Spinal cord (tissue), 10 donors: ENCODE measurements around the gene POLL. TPM values are rescaled to one million over a fixed set of nuclear protein-coding genes. Genes with fewer than 3 reads are reported as not detected.
A peak's percentile ranks its signal among the peaks of the same experiment; 100 is the strongest.

Experiments used
- DNase-seq, 6 donors: peaks; one replicate each; pipeline versions ENCODE4 v3.0.0 to v3.0.0-alpha.2; 2013 to 2015; ENCODE audit warnings: low spot score in 6 of 6, low read depth in 4 of 6
- H3K27ac ChIP-seq: one replicate; pipeline ENCODE4 v1.5.1; 2013; ENCODE audit warnings: low read depth, low read length, control low read depth
- H3K27me3 ChIP-seq: one replicate; pipeline ENCODE4 v1.6.1; 2013; ENCODE audit warnings: low read length; ENCODE audit not compliant: control insufficient read depth, insufficient read depth
- H3K36me3 ChIP-seq: one replicate; pipeline ENCODE4 v1.6.1; 2013; ENCODE audit warnings: low read length; ENCODE audit not compliant: control insufficient read depth, insufficient read depth
- H3K4me1 ChIP-seq: one replicate; pipeline ENCODE4 v1.6.1; 2013; ENCODE audit warnings: low read length; ENCODE audit not compliant: control insufficient read depth, insufficient read depth
- H3K4me3 ChIP-seq: one replicate; pipeline ENCODE4 v1.5.1; 2013; ENCODE audit warnings: low read depth, low read length, control low read depth
- H3K9me3 ChIP-seq: one replicate; pipeline ENCODE4 v1.6.1; 2013; ENCODE audit warnings: low read length; ENCODE audit not compliant: control insufficient read depth, insufficient read depth
- WGBS: methylation state at CpG from one replicate; pipeline ENCODE4 v1.1.5; 2013; ENCODE audit warnings: missing lambda C conversion rate; ENCODE audit not compliant: insufficient coverage; 5-methylcytosine and 5-hydroxymethylcytosine counted together
- polyA plus RNA-seq, 2 donors: library from polyadenylated mRNA; unstranded; fragments of 120-200 nt; gene quantifications; one replicate each; pipeline ENCODE4 v1.2.1, GENCODE V29; 2013; ENCODE audit not compliant: insufficient read length in 2 of 2
- small RNA-seq: library from RNA; depleted of rRNA; stranded (forward); fragments of <200 nt; gene quantifications from one replicate; pipeline ENCODE3, GENCODE V24; 2014; ENCODE audit warnings: low replicate concordance
- total RNA-seq, 2 donors: library from RNA; depleted of rRNA in 1 of 2; stranded (reverse); fragments of 120-200 nt in 1 of 2; fragments of >200 nt in 1 of 2; gene quantifications; one replicate each; pipeline versions ENCODE4 v1.2.3 to v1.2.4, GENCODE V29; 2013 to 2014
- donor health status: healthy.

Gene POLL
- total and polyA plus RNA-seq, 4 donors, result 6.7 to 35.6 (median 20.6) TPM

- WGBS, result 82% methylated on average over 2 of the region's 2 CpGs
- H3K4me3 ChIP-seq, result no peak overlapping the region
- H3K9me3 ChIP-seq, result no peaks in the 10 kb centered on the region
- no peak overlapping the region for H3K27ac ChIP-seq
- H3K36me3 ChIP-seq, result peaks cover 16% of the 10 kb centered on the region
- no peaks in the 10 kb centered on the region for H3K4me1 ChIP-seq
- DNase-seq, result peak in 1 of 6 donors; percentile 20
- no peaks in the 10 kb centered on the region for H3K27me3 ChIP-seq
These were observed 49.6 kb downstream of the POLL start for GRCh38 chr10:101538446-101538845.

GRCh38 chr10:101536800-101537199 lies 51.3 kb downstream of the POLL start:
- no peak overlapping the region for H3K27ac ChIP-seq
- H3K4me1 ChIP-seq, result no peaks in the 10 kb centered on the region
- H3K27me3 ChIP-seq, result no peaks in the 10 kb centered on the region
- peaks cover 17% of the 10 kb centered on the region for H3K36me3 ChIP-seq
- H3K9me3 ChIP-seq, result no peaks in the 10 kb centered on the region
- no peak overlapping the region for H3K4me3 ChIP-seq
- DNase-seq, result peak in 1 of 6 donors; percentile 31

DNA sequence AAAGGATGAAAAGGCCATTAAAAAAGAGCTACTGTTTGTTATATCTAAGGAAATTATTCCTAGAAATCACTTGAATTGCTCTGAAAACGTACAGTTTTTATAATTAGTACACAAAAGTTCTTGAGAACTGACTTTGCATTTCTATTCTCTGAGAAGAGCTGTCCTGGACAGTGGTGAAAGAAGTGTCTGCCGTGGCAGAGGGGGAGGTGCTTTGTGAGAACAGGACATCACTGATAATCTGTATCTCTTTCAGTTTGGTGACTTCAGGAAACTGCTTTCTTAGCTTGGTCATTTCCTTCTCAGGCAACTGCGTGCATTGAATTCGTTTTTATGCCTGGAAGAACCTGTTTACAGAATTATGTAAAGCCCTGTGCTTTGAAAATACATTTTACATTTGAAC lies 52.1 kb downstream of the POLL start:
- WGBS, result 38% methylated on average over 1 of the region's 4 CpGs
- Histone ChIP-seq H3K36me3 (peaks cover 17% of the 10 kb centered on the region), H3K4me1 (no peaks in the 10 kb centered on the region), H3K9me3 (no peaks in the 10 kb centered on the region), H3K27me3 (no peaks in the 10 kb centered on the region), H3K4me3 (no peak overlapping the region), H3K27ac (no peak overlapping the region)
- DNase-seq, result no peak

GRCh38 chr10:101529725-101530553 lies 58.1 kb downstream of the POLL start:
- Histone ChIP-seq H3K27me3 (no peaks in the 10 kb centered on the region), H3K9me3 (no peaks in the 10 kb centered on the region), H3K4me1 (no peaks in the 10 kb centered on the region), H3K36me3 (peaks cover 7% of the 10 kb centered on the region), H3K4me3 (no peak overlapping the region), H3K27ac (no peak overlapping the region)
- DNase-seq, result peak in 4 of 6 donors; percentile 17 to 89 (median 24)
- 43% methylated on average over 3 of the region's 4 CpGs for WGBS

DNA sequence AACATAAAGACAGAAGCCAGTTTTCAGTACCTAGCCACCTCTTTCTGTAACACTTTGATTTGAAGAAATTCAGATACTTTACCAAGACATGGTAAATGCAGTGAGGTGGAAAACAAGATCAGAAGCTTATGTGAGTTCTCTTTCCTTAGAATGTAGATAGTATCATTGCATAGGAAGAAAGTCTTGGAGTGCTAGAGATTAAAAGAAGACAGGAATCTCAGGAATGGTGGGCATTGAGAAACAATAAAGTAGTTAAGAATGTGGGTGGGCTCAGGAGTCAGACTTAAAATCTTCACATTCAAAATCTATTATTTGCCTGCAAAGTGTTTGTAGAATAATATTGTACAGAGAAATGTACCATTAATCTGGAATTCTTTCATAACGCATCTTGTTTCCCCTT lies 58.9 kb downstream of the POLL start:
- no peak for DNase-seq
- Histone ChIP-seq H3K27ac (no peak overlapping the region), H3K27me3 (no peaks in the 10 kb centered on the region), H3K4me1 (no peaks in the 10 kb centered on the region), H3K9me3 (no peaks in the 10 kb centered on the region), H3K36me3 (peaks cover 7% of the 10 kb centered on the region), H3K4me3 (no peak overlapping the region)
- no CpG with 5 or more reads among the region's 1 CpG for WGBS

Small RNA genes within 50 kb of the gene (small RNA-seq; reads per million reads assigned to genes)
- not detected for gene MIR3158-1
- gene RNU6-1165P, result not detected

Other genes with a start within 250 kb of the POLL start
- 10 to 100 TPM; 20.1 to 32.4 TPM for gene BTRC, start 234.1 kb downstream of the POLL start, total RNA-seq
- 10 to 100 TPM; 40.7 to 41.5 TPM for gene BTRC, start 234.1 kb downstream of the POLL start, polyA plus RNA-seq
- gene DPCD, start 64 bp upstream of the POLL start, total RNA-seq, result 10 to 100 TPM; 21.1 to 57.2 TPM
- 10 to 100 TPM; 38.0 to 46.5 TPM for gene DPCD, start 64 bp upstream of the POLL start, polyA plus RNA-seq
- 10 to 100 TPM; 40.1 to 47.3 TPM for gene FBXW4, start 106.9 kb upstream of the POLL start, total RNA-seq
- 10 to 100 TPM; 43.8 to 49.1 TPM for gene FBXW4, start 106.9 kb upstream of the POLL start, polyA plus RNA-seq
- under 1 TPM; 0.69 to 0.72 TPM for gene FGF8, start 187.9 kb upstream of the POLL start, total RNA-seq
- gene FGF8, start 187.9 kb upstream of the POLL start, polyA plus RNA-seq, result 1 to 10 TPM; 1.7 to 2.2 TPM
- gene NPM3, start 195.2 kb upstream of the POLL start, total RNA-seq, result 10 to 100 TPM; 20.0 to 37.5 TPM
- gene NPM3, start 195.2 kb upstream of the POLL start, polyA plus RNA-seq, result 10 to 100 TPM; 40.5 to 40.6 TPM
- gene OGA, start 230.2 kb upstream of the POLL start, total RNA-seq, result 100 to 1,000 TPM; 173 to 267 TPM
- gene OGA, start 230.2 kb upstream of the POLL start, polyA plus RNA-seq, result 100 to 1,000 TPM; 173 to 218 TPM